ENCODE measurements around the gene CDH8.

The CDH8 gene

GRCh38 chr16:61929776-61930175, 106.5 kb downstream of the CDH8 start:
- no peak for DNase-seq

- DNase-seq, result no peak
Observed at GRCh38 chr16:61926766-61927165, 109.5 kb downstream of the CDH8 start.

GRCh38 chr16:61923629-61924028, 112.6 kb downstream of the CDH8 start:
- no peak for DNase-seq

GRCh38 chr16:61921373-61921772, 114.9 kb downstream of the CDH8 start:
- DNase-seq, result no peak

GRCh38 chr16:61917865-61918826, 118.1 kb downstream of the CDH8 start:
- DNase-seq, result peak; percentile 7 to 11

- no peak for DNase-seq
Observed at GRCh38 chr16:61915569-61915968, 120.7 kb downstream of the CDH8 start.

- DNase-seq, result no peak
Observed at GRCh38 chr16:61909074-61909473, 127.2 kb downstream of the CDH8 start.

GRCh38 chr16:61908426-61908825, 127.8 kb downstream of the CDH8 start:
- no peak for DNase-seq

GRCh38 chr16:61901689-61902088, 134.5 kb downstream of the CDH8 start:
- no peak for DNase-seq

GRCh38 chr16:61900482-61900881, 135.8 kb downstream of the CDH8 start:
- DNase-seq, result no peak

- DNase-seq, result no peak
Observed at GRCh38 chr16:61897657-61898056, 138.6 kb downstream of the CDH8 start.

- no peak for DNase-seq
Observed at GRCh38 chr16:61892531-61892930, 143.7 kb downstream of the CDH8 start.

- no peak for DNase-seq
Observed at GRCh38 chr16:61891460-61891859, 144.8 kb downstream of the CDH8 start.

- no peak for DNase-seq
Observed at GRCh38 chr16:61890386-61890785, 145.9 kb downstream of the CDH8 start.

GRCh38 chr16:61887903-61888302, 148.3 kb downstream of the CDH8 start:
- DNase-seq, result peak; percentile 84 to 90

- DNase-seq, result no peak
Observed at GRCh38 chr16:61885343-61885742, 150.9 kb downstream of the CDH8 start.

GRCh38 chr16:61879306-61879705, 156.9 kb downstream of the CDH8 start:
- no peak for DNase-seq

- DNase-seq, result no peak
Observed at GRCh38 chr16:61877436-61877835, 158.8 kb downstream of the CDH8 start.

GRCh38 chr16:61872778-61873119, 163.5 kb downstream of the CDH8 start:
- DNase-seq, result no peak

GRCh38 chr16:61871837-61872777, 164.1 kb downstream of the CDH8 start:
- no peak for DNase-seq

- no peak for DNase-seq
Observed at GRCh38 chr16:61862221-61863155, 173.8 kb downstream of the CDH8 start.

- no peak for DNase-seq
Observed at GRCh38 chr16:61858988-61859387, 177.2 kb downstream of the CDH8 start.

- no peak for DNase-seq
Observed at GRCh38 chr16:61842666-61843065, 193.6 kb downstream of the CDH8 start.
